ENCODE data around the gene FAM193B. TPM values are rescaled to one million over a fixed set of nuclear protein-coding genes. Genes with fewer than 3 reads are reported as not detected.
"Not testable (repeated sequence)": the region's sequence is repeated elsewhere in the genome, so short reads cannot be mapped to it uniquely, and the experiment has no call there.

Gene FAM193B
- total RNA-seq, 4 donors from 2014 or later: 57.0 to 128 (median 69.7) TPM

GRCh38 chr5:177490311-177490991 is 63.9 kb downstream of the FAM193B start:
- H3K4me3 ChIP-seq (ENCODE audit: low read depth, poor library complexity, severe bottlenecking): no peak overlapping the region
- WGBS, 2 donors: 82 to 83% methylated on average over 15 of the region's 15 CpGs
- intact Hi-C loops (cut with DNase I; ENCODE audit: low total_unique reads): no loop called here
- no peak for DNase-seq (ENCODE audit: low spot score in 2 of 2)
- no peak for TF ChIP-seq CTCF (IDR thresholded peaks at IDR 0.05)
- no peak for TF ChIP-seq POLR2A (IDR thresholded peaks at IDR 0.05)

GRCh38 chr5:177489119-177489716 is 65.1 kb downstream of the FAM193B start:
- intact Hi-C loops (cut with DNase I; ENCODE audit: low total_unique reads): no loop called here
- H3K4me3 ChIP-seq (ENCODE audit: low read depth, poor library complexity, severe bottlenecking): no peak overlapping the region
- TF ChIP-seq POLR2A (IDR thresholded peaks at IDR 0.05) (no peak), CTCF (IDR thresholded peaks at IDR 0.05) (no peak)
- DNase-seq (ENCODE audit: low spot score in 2 of 2): no peak
- WGBS, 2 donors: 78 to 90% methylated on average over 17 to 26 of the region's 26 CpGs

- H3K4me3 ChIP-seq (ENCODE audit: low read depth, poor library complexity, severe bottlenecking): no peak overlapping the region
- 93 to 97% methylated on average over 14 to 15 of the region's 15 CpGs for WGBS, 2 donors
- no peak for TF ChIP-seq POLR2A (IDR thresholded peaks at IDR 0.05)
- DNase-seq (ENCODE audit: low spot score in 2 of 2): no peak
- intact Hi-C loops (cut with DNase I; ENCODE audit: low total_unique reads): no loop called here
Observed at GRCh38 chr5:177487975-177488374, 66.4 kb downstream of the FAM193B start.

GRCh38 chr5:177487144-177487543 is 67.2 kb downstream of the FAM193B start:
- WGBS, 2 donors: 92 to 98% methylated on average over 8 of the region's 8 CpGs
- TF ChIP-seq CTCF (IDR thresholded peaks at IDR 0.05) (no peak), POLR2A (IDR thresholded peaks at IDR 0.05) (no peak)

GRCh38 chr5:177486256-177486655 is 68.1 kb downstream of the FAM193B start:
- H3K4me3 ChIP-seq (ENCODE audit: low read depth, poor library complexity, severe bottlenecking): no peak overlapping the region
- intact Hi-C loops (cut with DNase I; ENCODE audit: low total_unique reads): no loop called here
- no peak for TF ChIP-seq CTCF (IDR thresholded peaks at IDR 0.05)
- TF ChIP-seq POLR2A (IDR thresholded peaks at IDR 0.05): no peak
- 93 to 100% methylated on average over 3 of the region's 3 CpGs for WGBS, 2 donors
- DNase-seq (ENCODE audit: low spot score in 2 of 2): no peak

More at GRCh38 chr5:177487144-177487543, 67.2 kb downstream of the FAM193B start:
- intact Hi-C loops (cut with DNase I; ENCODE audit: low total_unique reads): no loop called here
- H3K4me3 ChIP-seq (ENCODE audit: low read depth, poor library complexity, severe bottlenecking): no peak overlapping the region
- DNase-seq (ENCODE audit: low spot score in 2 of 2): no peak

- 100% methylated on average over 3 of the region's 3 CpGs for WGBS, 2 donors
- DNase-seq (ENCODE audit: low spot score in 2 of 2); intact Hi-C loops (cut with DNase I; ENCODE audit: low total_unique reads); H3K4me3 ChIP-seq (ENCODE audit: low read depth, poor library complexity, severe bottlenecking): not testable (repeated sequence)
Observed at GRCh38 chr5:177485753-177486152, 68.6 kb downstream of the FAM193B start.

Measured in lower leg skin (tissue), 4 donors.